Activated T-cell treated with anti-CD3 and anti-CD28 coated beads for 48 hours (primary cell): ENCODE data around the gene TNFAIP8L2.

Experiments used
- DNase-seq: peaks from one replicate; pipeline ENCODE4 v3.0.0-alpha.2; 2020; ENCODE audit warnings: low read depth

TNFAIP8L2 gene

GRCh38 chr1:151156515-151156819 is at the start of gene TNFAIP8L2:
TNFAIP8L2 (plus strand) TSS chr1:151156649; CDS start chr1:151158698, 2,049 bp downstream.
- peak; percentile 72 for DNase-seq

- DNase-seq = no peak
Measured at GRCh38 chr1:151106894-151107293, 49.6 kb upstream of the TNFAIP8L2 start.

DNA sequence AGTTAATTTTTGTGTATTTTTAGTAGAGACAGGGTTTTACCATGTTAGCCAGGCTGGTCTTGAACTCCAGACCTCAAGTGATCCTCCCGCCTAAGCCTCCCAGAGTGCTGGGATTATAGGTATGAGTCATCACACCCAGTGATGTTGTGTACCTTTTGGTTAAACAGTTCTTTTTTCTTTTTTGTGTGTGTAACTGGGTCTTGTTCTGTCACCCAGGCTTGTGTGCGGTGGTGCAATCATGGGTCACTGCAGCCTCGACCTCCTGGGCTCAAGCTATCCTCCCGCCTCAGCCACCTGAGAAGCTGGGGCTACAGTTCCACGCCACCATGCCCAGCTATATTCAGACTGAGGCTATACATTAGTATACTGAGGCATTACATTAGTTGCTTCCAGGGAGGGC is 48.1 kb upstream of the TNFAIP8L2 start:
- no peak for DNase-seq

GRCh38 chr1:151113877-151114276 is 42.6 kb upstream of the TNFAIP8L2 start:
- no peak for DNase-seq

DNA sequence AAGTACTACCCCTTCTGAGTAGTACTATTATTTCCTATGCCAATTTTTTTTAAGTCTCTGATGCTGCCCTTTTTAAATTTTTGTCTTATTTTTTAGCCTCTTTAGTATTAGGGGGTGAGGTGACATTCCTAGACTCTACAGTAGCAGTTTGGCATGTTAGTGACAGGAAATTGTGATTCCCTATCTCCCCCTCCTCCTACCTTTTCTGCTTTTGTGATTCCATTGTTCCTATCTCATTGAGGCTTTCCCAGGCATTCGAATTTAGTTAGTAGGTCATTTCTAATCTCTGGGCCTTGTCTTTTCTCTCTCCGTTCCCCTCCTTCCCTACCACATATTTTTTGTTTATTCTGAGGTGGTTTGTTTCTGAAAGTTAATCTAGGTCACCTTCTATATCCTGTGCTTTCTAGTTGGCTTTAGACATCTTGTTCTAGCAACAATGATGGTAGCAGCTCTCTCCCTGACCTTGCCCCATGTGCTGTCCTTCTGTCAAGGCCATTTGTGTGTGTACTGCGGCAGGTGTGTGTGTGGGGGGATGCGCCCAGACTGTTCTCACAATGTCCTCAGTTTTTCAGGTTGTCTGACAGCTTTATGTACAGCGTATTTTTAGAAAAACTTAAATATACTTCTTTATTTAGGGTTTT is 31.6 kb upstream of the TNFAIP8L2 start:
- no peak for DNase-seq

DNA sequence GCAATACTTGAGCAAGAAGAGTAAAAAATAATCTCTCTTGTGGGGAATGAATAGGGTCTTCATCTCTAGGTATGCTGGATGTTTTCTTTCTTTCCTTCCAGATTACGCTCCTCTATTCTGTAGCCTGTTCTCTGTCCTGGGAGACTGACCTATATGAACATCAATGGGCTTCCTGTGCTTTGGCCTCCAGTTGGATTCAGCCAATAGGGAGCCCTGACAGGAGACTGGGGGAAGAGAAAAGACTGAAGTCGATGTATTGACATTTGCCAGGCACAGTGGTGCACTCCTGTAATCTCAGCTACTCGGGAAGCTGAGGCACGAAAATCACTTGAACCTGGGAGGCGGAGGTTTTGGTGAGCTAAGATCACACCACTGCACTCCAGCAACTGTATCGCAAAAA is 27.6 kb upstream of the TNFAIP8L2 start:
- no peak for DNase-seq

DNA sequence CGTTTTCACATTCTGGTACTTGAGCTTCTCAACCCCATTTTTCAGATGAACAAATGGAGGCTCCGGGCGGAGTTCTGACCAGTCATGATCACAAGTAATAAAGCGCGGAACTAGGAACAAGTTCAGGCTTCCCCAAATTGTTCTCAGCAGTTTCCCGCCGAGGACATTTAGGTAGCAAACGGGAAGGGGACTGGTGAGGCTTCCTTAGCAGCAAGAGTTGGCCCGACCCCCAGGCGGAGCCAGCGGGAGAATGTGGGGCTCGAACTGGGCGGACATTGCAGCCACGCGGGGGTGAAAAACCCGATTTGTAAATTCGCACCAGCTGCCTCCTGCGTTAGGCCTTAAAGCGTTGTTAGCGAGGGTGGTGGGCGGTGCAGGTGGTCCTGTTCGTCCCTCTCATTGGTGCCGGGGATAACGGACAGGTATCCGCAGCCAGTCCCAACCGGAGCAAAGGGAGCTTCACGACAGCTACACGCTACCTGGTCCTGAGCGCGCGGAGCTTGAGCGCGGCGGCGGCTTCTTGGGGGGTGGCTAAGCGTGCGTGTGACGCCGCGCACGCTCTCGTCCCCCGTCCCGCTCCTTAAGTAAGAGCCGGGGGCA is 25.4 kb upstream of the TNFAIP8L2 start:
- DNase-seq = peak; percentile 80

DNA sequence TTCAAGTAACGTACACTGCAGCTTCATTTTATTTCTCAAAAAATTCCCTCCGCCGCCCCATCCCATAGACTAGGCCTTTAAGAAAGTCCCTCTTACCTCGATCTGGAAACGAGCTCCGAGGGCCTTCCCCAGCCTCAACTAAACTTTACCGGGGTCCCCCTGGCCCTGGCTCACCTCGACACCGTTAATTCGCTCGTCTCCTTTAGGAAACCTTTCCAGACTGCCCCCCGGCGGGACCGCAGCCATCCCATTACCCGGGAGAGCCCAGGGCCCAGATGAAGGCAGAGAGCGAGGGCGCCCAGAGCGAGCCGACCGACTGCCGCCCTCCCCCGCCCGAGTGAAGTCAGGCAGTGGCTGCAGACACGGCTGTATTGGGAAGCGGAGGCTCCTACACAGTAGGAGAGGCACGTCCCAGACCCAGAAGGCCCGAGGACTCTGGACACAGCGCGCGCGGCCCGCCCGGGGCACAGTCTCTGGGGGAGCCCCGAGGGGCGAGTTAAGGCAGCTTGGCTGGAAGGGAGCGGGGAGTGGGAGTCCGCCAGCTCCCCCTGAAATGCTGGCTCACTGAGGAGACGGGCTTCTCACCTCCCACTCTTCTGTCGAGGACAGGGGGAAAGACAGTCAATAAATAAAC is 24.6 kb upstream of the TNFAIP8L2 start:
- no peak for DNase-seq

GRCh38 chr1:151132335-151133017 is 24.0 kb upstream of the TNFAIP8L2 start:
- DNase-seq = no peak

DNA sequence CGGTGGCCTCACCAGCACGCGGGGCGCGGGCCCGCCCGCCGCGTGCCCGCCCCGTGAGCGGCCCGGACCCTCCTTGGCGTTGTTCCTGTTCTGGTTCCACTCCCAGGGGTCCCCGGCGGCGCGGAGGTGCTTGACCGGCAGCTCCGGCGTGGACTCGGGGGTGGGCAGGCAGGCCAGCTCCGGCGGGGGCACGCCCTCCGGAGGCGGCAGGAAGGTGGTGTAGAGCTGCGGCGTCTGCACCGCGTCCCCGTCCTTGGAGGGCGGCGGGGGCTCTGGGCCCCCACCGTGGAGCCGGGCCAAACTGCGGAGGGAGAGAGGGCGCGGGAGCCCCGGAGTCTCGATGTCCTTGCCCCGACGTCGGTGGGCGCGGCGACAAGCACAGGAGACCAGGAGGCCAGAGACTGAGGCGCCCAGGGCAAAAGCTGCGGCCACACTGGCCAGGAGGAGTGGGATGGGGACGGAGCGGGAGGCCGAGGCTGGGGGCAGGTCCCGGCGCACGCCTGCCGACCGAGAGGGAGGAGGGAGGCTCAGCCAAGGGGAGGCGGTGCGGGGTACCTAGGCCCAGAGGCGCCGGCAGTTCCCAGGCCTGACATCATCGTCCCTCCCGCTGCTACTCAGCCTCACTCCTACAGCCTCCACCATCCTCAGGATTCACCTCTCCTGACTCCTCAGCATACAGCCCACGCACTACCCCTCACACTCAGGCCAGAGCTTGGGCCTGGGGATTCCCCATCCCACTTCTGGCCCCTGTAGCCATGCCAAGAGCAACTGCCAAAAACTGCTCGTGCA is 23.2 kb upstream of the TNFAIP8L2 start:
- no peak for DNase-seq

DNA sequence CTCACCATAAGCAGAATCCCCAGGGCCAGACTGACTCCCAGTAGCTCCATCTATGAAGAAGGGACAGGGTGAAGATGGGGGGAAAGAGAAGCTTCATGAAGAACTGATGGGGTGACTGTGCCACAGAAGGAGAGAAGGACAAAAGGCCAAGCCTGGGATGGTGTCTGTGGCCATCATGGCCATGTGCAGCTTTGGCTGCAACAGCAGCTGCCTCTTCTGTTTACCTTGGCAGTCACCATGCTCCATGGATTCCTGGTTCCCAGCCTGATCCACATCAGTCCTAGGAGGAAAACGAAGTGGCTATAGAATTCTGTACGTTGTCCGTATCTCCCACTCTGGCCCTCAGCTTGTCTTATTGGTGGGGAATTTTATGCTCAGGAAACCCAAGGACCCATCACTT is 22.1 kb upstream of the TNFAIP8L2 start:
- DNase-seq = no peak

- no peak for DNase-seq
Measured at GRCh38 chr1:151134991-151135390, 21.5 kb upstream of the TNFAIP8L2 start.

DNA sequence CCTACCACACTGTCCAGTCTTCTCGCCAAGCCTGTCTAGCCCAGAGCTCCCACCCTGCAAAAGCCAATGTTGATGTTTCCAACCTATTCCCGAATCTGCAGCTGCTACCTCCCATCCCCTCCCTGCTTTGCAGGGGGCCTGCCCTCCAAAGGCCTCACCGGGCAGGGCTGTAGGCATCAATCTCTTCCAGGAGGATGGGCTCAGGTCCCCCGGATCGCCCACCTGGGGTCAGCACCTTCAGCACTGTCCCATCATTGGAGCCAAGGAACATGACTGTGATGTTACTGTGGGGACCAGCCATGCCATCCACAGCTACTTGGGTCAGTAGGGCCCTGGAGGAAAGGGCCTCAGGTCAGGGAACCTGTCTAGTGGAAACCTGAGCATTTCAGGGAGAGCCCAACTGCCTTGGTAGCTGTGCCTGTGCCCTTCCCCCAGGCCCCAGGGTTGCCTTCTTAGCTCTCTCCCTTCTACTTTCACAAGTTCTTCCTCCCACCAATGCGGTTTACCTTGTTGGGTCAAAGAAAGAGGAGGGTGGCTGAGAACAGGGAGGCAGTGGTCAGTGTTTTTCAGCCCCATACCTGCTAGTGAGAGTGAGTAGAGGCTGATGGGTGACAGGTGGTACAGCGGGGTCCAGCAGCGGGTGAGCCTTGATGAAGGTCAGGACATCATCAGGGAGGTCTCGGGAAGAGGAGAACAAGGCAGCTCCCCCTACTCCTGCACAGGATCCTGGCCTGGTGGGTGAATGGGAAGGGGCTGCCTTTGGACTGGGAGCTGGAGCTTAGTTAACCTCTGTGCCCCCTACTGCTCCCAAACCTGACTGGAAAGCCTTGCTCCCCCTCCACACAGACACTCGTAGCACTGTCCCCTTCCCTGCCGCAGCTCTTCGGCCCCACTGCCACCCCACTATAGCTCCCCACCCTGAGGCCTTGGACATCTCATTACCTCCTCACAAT is 20.7 kb upstream of the TNFAIP8L2 start:
- no peak for DNase-seq

DNA sequence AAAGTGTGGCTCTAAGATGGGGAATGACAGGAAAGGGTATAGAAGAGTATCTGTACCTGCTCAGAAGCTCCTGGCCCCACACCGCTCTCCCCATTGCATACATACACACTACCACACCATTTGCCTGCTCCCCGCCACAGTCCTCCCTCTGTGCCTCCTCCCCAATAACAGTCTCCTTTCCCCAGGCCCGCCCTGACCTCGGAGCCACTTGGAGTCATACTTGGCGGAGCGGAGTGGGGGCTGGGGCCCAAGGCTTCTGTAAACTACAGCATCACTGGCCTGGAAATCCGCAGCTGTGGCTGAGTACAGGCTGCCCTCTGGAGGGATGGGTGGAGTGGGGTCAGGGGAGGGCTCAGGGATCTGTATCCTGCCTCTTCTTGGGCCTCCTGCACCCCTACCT is 18.7 kb upstream of the TNFAIP8L2 start:
- no peak for DNase-seq

- DNase-seq = no peak
Measured at GRCh38 chr1:151142411-151143056, 13.9 kb upstream of the TNFAIP8L2 start.

DNA sequence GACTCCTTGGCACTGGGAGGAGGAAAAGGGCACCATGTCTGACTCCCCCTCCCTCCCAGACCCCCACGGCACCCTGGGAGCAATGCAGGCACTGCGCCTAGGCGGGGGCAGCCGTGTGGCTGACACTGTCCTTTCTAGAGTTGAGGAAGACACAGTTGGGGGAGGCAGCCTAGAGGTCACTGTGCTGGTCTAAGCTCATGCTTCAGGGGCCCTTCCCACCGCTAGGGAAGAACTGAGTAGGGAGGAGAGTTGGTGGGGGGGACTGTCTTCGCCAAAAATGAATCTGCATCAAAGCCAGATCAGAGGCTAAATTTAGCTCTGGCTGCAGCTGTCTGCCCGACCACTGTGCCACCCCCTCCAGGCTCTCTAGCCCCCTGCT is 13.4 kb upstream of the TNFAIP8L2 start:
- no peak for DNase-seq

DNA sequence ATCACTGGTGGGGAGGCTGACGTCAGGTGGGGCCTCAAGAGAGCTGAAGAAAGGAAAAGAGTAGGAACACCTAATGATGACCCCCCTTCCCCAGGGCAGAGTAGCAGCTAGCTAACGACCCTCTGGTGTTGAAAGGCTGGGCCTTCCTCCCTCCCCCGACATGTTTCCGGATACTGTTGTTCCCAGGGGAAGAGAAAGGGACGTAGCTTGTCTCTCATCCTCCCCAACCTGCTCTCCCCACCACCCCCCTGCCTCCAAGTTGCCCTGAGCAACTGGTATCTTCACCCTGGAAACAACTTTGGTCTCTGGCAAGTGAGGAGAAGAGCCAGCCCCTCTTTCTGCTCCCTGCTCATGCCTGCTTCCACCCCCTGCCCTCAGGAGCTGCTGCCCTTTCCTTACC is 12.5 kb upstream of the TNFAIP8L2 start:
- DNase-seq = no peak

DNA sequence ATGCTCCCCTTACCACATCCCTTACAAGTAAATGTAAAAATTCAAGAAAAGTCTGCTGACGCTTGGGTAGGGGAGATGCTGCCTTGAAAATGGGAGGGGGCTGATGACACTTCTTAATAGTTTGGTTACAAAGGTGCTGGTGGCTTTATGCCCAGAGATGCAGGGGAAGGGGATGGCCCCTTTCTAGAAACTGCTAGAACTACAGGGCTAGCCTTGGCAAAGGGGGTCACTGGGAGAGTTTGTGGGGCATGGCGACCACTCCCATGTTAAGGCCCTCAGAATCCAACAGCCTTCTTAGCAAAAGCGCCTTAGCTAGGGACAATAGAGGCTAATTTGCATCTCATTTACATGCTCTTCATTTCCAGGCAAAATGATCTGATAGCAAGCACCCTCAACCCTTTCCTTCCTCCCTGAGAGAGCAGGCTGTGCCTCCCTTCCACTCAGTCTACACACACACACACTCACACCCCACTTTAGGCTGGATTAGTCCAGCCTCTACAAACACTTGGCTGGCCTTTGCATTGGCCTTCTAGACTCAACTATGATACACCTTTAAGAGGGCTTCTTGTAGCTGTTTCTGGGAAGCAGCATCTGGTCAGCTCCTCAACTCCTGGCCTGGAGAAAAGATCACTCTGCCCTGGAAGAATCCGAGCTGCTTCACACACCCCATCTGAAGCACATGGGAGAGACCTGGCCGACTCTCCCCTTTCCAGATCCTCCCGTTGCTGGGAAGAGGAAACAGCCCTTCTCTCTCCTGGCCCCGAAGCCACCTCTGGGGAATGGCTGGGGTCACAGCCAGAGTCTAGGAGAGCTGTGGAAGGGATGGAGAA is 11.8 kb upstream of the TNFAIP8L2 start:
- DNase-seq = no peak

DNA sequence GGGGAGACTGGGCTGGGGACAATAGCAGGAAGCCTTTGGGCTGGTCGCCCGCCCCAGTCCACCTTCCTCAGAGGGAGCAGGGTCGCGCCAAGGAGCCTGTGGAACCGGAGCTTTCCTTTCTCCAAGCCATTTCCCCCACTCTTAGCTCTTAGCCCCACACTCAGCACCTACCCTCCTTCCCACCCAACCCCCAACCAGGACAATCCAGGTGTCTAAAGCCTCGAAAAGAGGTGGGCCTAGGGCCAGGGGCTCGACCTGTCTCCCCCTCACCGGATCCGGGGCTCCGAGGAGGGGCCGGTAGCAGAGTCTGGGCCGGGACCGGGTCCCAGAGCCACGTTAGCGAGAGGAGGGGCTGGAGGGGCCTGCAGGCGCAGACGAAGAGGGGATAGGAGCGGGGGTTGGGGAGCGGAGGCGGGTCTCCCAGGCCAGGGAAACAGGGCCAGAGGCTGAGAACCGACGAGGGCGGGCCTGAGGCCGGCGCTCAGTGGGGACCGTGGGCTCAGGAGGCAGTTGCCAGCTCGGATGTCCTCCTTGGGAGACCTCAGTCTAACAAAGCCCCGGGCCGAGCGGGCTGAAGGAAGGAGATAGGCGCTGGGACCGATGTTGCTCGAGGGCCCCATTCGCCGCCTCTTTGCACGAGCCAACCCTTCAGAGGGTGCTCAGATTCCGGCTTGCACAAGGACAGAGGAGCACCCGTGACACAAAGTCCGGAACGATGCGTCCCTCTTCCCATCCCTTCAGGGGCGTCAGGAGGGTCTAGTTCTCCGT is 11.0 kb upstream of the TNFAIP8L2 start:
- no peak for DNase-seq
